GM19023 (cell line): ENCODE results near the gene KRTAP4-3.
"Not testable (repeated sequence)": the region's sequence is repeated elsewhere in the genome, so short reads cannot be mapped to it uniquely, and the experiment has no call there.

Source experiments
- ATAC-seq: cut with Tn5 transposase; IDR thresholded peaks from one replicate; pipeline ENCODE4 v1.9.1; 2021; ENCODE audit warnings: mild to moderate bottlenecking, moderate library complexity; ENCODE audit not compliant: unreplicated experiment

KRTAP4-3 gene

DNA sequence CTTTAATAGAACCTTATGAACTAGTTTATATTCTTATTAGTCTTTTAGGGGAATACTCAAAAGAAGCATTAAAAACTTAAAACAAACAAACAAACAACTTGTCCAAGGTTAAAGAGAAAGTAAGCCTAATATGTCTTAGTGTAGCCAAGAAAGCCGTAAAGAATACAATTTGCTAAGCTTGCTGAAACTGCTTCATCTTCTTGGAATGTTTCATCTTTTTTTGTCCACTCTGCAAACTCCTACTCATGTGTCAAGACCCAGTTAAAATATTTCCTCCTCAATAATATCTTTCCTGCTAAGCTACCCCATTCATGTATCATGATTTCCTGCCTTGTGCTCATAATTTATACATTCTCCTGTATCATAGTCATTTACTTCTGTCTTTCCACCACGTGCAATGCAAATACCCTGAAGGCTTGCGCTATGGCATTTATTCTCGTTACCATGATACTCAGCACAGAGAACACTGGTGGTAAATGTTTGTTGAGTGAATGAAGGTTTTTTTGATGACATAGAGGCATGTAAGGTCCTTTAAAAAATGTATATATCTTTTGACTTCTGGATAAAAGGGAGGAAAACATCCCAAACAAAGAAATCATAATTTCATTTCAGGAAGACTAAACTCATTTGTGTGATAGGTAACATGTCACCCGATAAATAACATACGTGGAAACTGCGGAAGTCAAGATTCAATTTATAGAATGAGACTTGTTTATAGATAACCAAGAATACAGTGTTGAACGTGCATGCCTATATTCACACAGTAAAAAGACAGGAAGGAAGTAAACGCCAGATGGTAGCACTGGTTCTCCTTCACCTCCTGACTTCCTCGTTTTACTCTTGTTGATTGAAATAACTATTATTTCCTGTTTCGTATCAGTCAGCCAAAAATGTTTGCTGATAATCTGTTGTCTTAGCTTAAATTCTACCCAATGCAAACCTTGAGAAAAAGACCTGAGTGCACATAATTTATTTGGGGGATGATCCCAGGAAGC is 48.0 kb downstream of the KRTAP4-3 start:
- ATAC-seq, result not testable (repeated sequence)

DNA sequence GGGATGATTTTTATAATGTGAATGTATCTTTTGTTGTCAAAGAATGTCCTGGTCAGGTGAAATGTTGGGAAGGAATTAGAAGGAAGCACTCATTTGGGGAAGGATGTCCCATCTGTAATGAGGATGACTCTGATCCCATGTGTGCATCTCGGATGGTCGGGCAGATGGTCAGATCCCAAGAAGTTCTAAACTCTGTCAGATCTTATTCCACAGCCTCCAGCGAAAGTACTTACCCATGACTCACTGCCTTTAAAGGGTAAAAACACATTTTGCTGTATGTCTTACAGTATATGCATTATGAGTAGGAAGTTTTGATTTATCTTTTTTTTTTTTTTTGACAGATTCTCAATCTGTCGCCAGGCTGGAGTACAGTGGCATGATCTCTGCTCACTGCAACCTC is 49.3 kb downstream of the KRTAP4-3 start:
- ATAC-seq, result no peak

DNA sequence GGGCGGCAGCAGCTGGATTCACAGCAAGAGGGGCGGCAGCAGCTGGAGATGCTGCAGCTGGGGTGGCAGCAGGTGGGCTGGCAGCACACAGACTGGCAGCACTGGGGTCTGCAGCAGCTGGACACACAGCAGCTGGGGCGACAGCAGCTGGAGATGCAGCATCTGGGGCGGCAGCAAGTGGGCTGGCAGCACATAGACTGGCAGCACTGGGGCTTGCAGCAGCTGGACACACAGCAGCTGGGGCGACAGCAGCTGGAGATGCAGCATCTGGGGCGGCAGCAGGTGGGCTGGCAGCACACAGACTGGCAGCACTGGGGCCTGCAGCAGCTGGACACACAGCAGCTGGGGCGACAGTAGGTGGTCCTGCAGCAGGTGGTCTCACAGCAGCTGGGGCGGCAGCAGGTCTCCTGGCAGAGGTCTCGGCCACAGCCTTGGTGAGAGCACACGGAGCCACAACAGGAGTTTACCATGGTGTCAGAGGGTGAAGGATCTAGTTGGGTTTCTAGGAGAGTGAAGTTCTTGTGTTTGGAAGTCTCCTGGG is 50.1 kb downstream of the KRTAP4-3 start, which contains the start of gene KRTAP4-11:
TSS of gene KRTAP4-11 (minus strand) at position 528 of the 541 bp plus-strand sequence. CDS start at position 470, 58 bp downstream.
- not testable (repeated sequence) for ATAC-seq
